ENCODE results near the gene NEURL3. TPM values are rescaled to one million over a fixed set of nuclear protein-coding genes. Genes with fewer than 3 reads are reported as not detected.
"Not testable (repeated sequence)": the region's sequence is repeated elsewhere in the genome, so short reads cannot be mapped to it uniquely, and the experiment has no call there.

Gene NEURL3
- polyA plus RNA-seq, 1 experiment: not detected

DNA sequence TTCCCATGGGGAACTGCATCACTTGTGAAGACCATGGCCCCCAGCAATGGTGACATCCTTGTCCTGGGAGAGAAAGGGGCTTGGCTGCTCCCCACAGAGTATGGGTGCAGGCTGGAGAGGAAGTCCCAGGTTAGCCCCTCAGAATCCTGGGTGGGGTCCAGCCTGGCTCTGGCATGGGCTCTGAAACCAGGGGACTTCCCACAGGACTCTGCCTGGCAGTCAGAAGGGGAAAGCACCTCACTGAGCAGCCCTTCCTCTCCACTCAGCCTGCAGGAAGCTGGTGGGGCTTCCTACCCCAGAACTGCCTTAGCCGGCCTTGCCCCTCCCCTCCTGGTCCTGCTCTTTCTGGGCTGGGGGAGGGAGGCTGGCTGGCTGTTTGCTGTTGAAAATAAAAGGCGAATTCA, 3.7 kb downstream of the NEURL3 start:
- POLR2A ChIA-PET: no interaction called here
- TF ChIP-seq, protein P1, sequence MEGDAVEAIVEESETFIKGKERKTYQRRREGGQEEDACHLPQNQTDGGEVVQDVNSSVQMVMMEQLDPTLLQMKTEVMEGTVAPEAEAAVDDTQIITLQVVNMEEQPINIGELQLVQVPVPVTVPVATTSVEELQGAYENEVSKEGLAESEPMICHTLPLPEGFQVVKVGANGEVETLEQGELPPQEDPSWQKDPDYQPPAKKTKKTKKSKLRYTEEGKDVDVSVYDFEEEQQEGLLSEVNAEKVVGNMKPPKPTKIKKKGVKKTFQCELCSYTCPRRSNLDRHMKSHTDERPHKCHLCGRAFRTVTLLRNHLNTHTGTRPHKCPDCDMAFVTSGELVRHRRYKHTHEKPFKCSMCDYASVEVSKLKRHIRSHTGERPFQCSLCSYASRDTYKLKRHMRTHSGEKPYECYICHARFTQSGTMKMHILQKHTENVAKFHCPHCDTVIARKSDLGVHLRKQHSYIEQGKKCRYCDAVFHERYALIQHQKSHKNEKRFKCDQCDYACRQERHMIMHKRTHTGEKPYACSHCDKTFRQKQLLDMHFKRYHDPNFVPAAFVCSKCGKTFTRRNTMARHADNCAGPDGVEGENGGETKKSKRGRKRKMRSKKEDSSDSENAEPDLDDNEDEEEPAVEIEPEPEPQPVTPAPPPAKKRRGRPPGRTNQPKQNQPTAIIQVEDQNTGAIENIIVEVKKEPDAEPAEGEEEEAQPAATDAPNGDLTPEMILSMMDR (IDR thresholded peaks at IDR 0.05; ENCODE audit: low read depth, low read length): no peak
- CTCF ChIA-PET: no interaction called here
- peaks cover 62% of the 10 kb centered on the region for H3K27me3 ChIP-seq (ENCODE audit: control insufficient read depth, insufficient read depth, low read length)
- no peak overlapping the region for H3K4me3 ChIP-seq (ENCODE audit: low read depth, low read length)
- no peak for DNase-seq (ENCODE audit: low read depth, low spot score)
- no peaks in the 10 kb centered on the region; the same call in 1 of the 2 replicates for H3K9me3 ChIP-seq (ENCODE audit: control insufficient read depth, insufficient read depth, low read length)
- no peak overlapping the region for H3K27ac ChIP-seq (ENCODE audit: low read depth, low read length)

DNA sequence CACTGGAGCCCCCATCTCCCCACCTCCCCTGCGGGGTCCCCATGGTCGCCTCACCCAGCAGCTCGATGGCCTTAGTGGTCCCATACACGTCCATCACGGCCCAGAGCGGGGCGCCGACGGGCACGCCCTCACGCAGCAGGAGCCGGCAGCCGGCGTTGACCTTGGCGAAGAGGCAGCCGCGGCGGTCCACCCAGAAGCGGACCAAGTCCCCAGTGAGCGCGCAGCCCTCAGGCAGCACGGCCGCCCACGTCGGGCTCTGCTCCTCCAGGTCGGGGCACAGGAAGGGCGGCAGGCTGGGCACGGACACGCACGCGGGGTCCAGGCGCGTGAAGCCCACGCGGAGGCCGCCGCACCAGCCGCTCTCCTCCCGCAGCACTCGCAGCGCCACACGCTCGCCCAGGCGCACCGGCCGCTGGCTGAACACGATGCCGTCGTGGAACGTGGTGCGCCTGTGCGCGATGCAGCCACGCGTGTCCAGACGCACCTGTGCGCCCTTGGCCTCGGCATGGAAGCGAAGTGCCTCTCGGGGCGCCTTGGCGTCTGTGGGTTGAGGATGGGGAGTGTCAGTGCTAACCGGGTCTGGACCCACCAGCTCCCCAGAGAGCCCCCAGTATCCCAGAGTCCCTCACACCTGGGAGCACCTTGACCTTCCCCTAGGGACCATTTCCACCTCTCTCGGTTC, 4.6 kb downstream of the NEURL3 start:
- ChIA-PET POLR2A (no interaction called here), CTCF (no interaction called here)
- H3K4me3 ChIP-seq (ENCODE audit: low read depth, low read length): no peak overlapping the region
- H3K27me3 ChIP-seq (ENCODE audit: control insufficient read depth, insufficient read depth, low read length): peaks cover 71% of the 10 kb centered on the region
- H3K27ac ChIP-seq (ENCODE audit: low read depth, low read length): no peak overlapping the region
- H3K9me3 ChIP-seq (ENCODE audit: control insufficient read depth, insufficient read depth, low read length): no peaks in the 10 kb centered on the region; the same call in 1 of the 2 replicates
- no peak for DNase-seq (ENCODE audit: low read depth, low spot score)
- TF ChIP-seq, protein P1 (IDR thresholded peaks at IDR 0.05; ENCODE audit: low read depth, low read length): no peak

DNA sequence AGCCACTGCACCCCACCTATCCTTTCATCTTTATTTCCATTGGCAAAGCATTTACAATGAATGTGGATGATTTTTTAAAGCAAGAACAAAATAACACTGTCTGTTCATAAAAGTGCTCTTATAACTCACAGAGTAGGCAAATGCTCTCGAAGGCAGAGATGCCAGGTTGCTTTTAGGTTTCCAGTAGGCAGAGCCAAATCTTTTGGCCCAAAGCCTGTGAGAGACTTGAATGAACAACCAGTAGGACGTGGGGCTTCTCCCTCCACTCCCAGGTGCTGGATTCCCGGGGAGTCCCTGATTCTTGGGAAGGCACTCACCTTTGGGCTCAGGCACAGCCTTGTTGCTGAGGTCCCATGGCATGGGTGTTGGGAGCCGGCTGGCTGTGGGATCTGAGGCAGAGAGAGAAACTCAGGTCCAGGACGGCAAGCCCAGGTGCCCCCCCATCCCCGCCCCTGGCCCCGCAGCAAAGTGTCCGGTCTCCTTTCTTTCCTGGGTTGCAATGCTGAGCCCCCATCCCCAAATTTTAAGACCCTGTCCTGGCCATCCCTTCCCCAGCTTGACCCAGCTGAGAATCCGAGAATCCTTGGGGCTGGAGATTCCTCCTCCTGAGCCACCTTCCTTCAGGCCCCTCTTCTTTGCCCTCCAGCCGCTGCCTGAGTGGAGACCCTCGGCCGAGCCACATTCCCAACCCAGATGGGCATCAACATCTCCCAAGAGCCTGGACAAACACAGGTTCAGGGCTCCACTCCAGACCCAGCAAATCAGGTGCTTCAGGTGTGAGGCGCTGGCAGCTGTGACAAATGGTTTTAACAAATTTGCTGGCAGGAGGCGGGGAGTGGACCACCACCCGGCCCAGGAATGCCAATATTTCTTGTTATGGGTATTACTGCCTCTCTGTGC, 5.8 kb downstream of the NEURL3 start:
- TF ChIP-seq, protein P1 (IDR thresholded peaks at IDR 0.05; ENCODE audit: low read depth, low read length): no peak
- DNase-seq (ENCODE audit: low read depth, low spot score): no peak
- CTCF ChIA-PET: no interaction called here
- no peak overlapping the region for H3K27ac ChIP-seq (ENCODE audit: low read depth, low read length)
- H3K4me3 ChIP-seq (ENCODE audit: low read depth, low read length): no peak overlapping the region
- peaks cover 81% of the 10 kb centered on the region for H3K27me3 ChIP-seq (ENCODE audit: control insufficient read depth, insufficient read depth, low read length)
- POLR2A ChIA-PET: no interaction called here
- no peaks in the 10 kb centered on the region; the same call in 1 of the 2 replicates for H3K9me3 ChIP-seq (ENCODE audit: control insufficient read depth, insufficient read depth, low read length)

DNA sequence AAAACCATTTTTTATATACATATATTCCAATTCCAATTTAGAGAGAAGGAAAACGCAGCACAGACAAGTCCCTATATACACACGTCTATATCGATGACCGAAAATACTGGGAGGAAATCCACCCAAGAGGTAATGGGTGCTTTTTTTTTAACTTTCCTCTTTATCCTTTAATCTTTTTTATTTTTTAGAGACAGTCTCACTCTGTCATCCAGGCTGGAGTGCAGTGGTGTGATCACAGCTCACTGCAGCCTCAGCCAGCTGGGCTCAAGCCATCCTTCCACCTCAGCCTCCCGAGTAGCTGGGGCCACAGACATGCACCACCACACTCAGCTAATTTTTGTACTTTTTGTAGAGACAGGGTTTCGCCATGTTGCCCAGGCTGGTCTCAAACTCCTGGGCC, 6.5 kb downstream of the NEURL3 start:
- H3K4me3 ChIP-seq (ENCODE audit: low read depth, low read length); CTCF ChIA-PET: not testable (repeated sequence)
- POLR2A ChIA-PET: interaction anchor here (0.5 kb wide), 1 partner anchor 14 kb away, joined by 3 read pairs; no protein-coding TSS in a partner anchor

DNA sequence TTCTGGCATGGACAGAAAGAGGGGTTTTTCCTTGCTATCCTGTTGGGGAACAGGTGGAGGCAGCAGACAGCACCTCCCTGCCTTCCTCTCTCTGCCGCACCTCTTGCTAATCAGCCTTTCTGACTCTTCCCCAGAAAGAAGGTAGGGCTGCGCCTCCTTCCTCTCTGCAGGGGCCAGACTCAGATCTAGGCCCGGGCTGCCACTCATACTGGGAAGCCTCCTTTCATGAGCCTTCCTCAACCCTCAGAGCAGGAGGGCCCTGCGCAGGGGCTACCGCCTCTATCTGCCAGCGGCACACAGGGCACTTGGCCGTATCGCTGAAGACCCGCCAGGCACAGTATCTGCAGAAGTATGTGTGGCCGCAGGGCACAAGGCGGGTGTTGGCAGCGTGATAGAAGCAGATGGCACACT, 7.1 kb downstream of the NEURL3 start:
- TF ChIP-seq, protein P1 (IDR thresholded peaks at IDR 0.05; ENCODE audit: low read depth, low read length): no peak
- H3K27ac ChIP-seq (ENCODE audit: low read depth, low read length): no peak overlapping the region
- H3K27me3 ChIP-seq (ENCODE audit: control insufficient read depth, insufficient read depth, low read length): peaks cover 86% of the 10 kb centered on the region
- H3K4me3 ChIP-seq (ENCODE audit: low read depth, low read length): no peak overlapping the region
- CTCF ChIA-PET: no interaction called here
- DNase-seq (ENCODE audit: low read depth, low spot score): no peak
- no peaks in the 10 kb centered on the region; the same call in 1 of the 2 replicates for H3K9me3 ChIP-seq (ENCODE audit: control insufficient read depth, insufficient read depth, low read length)
- POLR2A ChIA-PET: interaction anchor here (0.5 kb wide), 1 partner anchor 15 kb away, joined by 3 read pairs; no protein-coding TSS in a partner anchor

More for the DNA sequence above, 6.5 kb downstream of the NEURL3 start:
- H3K27ac ChIP-seq (ENCODE audit: low read depth, low read length); DNase-seq (ENCODE audit: low read depth, low spot score); H3K9me3 ChIP-seq (ENCODE audit: control insufficient read depth, insufficient read depth, low read length): not testable (repeated sequence)
- peaks cover 85% of the 10 kb centered on the region for H3K27me3 ChIP-seq (ENCODE audit: control insufficient read depth, insufficient read depth, low read length)
